HCT116 (cell line): Measurements from ENCODE around the gene EPHB2.

Experiments used
- CTCF ChIP-seq, 3 experiments: fragments of 200-600 bp in 1 of 3; sonication (generic) in 1 of 3; IDR thresholded peaks in 2 of 3; conservative IDR thresholded peaks in 1 of 3; 2 replicates each; pipeline ENCODE4 v1.5.1; 2012 to 2017; ENCODE audit warnings: low read depth in 2 of 3, low read length in 2 of 3, antibody characterized with exemption in 1 of 3, borderline replicate concordance in 1 of 3, control low read depth in 1 of 3, mild to moderate bottlenecking in 1 of 3, mixed read lengths in 1 of 3, mixed run types in 1 of 3, moderate library complexity in 1 of 3; ENCODE audit not compliant: insufficient read depth in 1 of 3
- EGR1 ChIP-seq: IDR thresholded peaks from 2 replicates; pipeline ENCODE4 v1.6.1; 2012; ENCODE audit warnings: low read depth
- EZH2 ChIP-seq: fragments of 200-600 bp; sonication (generic); IDR thresholded peaks from 2 replicates; pipeline ENCODE4 v1.6.1; 2017; ENCODE audit warnings: antibody characterized with exemption, mixed run types
- MAX ChIP-seq: IDR thresholded peaks from 2 replicates; pipeline ENCODE4 v1.6.1; 2012
- POLR2A ChIP-seq: IDR thresholded peaks from 2 replicates; pipeline ENCODE4 v1.7.0; 2011; ENCODE audit warnings: borderline replicate concordance; ENCODE audit not compliant: insufficient read depth, insufficient read length; ENCODE audit errors: extremely low read depth
- RAD21 ChIP-seq: IDR thresholded peaks from 2 replicates; pipeline ENCODE4 v1.6.1; 2012; ENCODE audit warnings: low read depth, mild to moderate bottlenecking
- TCF7L2 ChIP-seq: IDR thresholded peaks from 2 replicates; pipeline ENCODE4 v1.7.0; 2011; ENCODE audit warnings: borderline replicate concordance, inconsistent platforms; ENCODE audit not compliant: insufficient read depth, insufficient read length; ENCODE audit errors: extremely low read depth
- YY1 ChIP-seq: IDR thresholded peaks from 2 replicates; pipeline ENCODE4 v1.6.1; 2011; ENCODE audit warnings: low read length, low read depth, moderate library complexity, mild to moderate bottlenecking; ENCODE audit not compliant: insufficient replicate concordance; ENCODE audit errors: extremely low read depth

- TF ChIP-seq MAX, result no peak
- TF ChIP-seq CTCF (IDR thresholded peaks at IDR 0.05 in 2 of 3, conservative IDR thresholded peaks at IDR 0.05 in 1 of 3; ENCODE audit: borderline replicate concordance in 1 of 3, insufficient read depth in 1 of 3, low read depth in 2 of 3, low read length in 2 of 3), result no peak
- no peak for TF ChIP-seq POLR2A
- no peak for TF ChIP-seq RAD21
- no peak for TF ChIP-seq YY1
- no peak for TF ChIP-seq EZH2
- TF ChIP-seq EGR1, result no peak
- TF ChIP-seq TCF7L2, result no peak
These were observed 18.7 kb downstream of the EPHB2 start for GRCh38 chr1:22729400-22729773.
